22Rv1 (cell line): ENCODE measurements around the gene SORT1.

Experiments
- ZFX ChIP-seq: fragments of 450-650 bp; IDR thresholded peaks from 2 replicates; pipeline ENCODE4 v1.6.1; 2017; ENCODE audit warnings: antibody characterized with exemption, borderline replicate concordance
- TF ChIP-seq, protein P1 (sequence below): fragments of 450-650 bp; IDR thresholded peaks from 2 replicates; pipeline ENCODE4 v1.5.1; 2017; ENCODE audit warnings: mild to moderate bottlenecking

DNA sequence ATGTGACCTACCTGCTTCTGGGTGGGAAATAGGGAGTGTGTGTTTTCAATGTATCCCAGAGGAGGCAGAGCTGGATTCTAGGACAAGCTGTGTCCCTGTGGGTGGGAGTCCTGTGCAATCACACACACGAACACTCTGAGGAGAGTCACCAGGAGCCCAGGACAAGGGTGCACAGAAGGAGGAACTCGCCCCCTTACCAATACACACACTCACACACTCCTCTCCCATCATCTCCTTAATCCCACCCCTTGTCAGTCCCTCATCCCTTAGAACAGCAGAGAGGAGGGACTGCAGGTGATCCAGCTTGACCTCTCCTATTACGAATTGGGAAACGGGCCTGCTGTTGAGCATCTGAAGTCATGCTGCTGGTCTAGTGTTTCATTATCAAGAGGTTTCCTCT is 82.4 kb downstream of the SORT1 start:
- TF ChIP-seq, protein P1, sequence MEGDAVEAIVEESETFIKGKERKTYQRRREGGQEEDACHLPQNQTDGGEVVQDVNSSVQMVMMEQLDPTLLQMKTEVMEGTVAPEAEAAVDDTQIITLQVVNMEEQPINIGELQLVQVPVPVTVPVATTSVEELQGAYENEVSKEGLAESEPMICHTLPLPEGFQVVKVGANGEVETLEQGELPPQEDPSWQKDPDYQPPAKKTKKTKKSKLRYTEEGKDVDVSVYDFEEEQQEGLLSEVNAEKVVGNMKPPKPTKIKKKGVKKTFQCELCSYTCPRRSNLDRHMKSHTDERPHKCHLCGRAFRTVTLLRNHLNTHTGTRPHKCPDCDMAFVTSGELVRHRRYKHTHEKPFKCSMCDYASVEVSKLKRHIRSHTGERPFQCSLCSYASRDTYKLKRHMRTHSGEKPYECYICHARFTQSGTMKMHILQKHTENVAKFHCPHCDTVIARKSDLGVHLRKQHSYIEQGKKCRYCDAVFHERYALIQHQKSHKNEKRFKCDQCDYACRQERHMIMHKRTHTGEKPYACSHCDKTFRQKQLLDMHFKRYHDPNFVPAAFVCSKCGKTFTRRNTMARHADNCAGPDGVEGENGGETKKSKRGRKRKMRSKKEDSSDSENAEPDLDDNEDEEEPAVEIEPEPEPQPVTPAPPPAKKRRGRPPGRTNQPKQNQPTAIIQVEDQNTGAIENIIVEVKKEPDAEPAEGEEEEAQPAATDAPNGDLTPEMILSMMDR = no peak
- TF ChIP-seq ZFX = no peak
